ENCODE measurements around the gene FIG4.

DNA sequence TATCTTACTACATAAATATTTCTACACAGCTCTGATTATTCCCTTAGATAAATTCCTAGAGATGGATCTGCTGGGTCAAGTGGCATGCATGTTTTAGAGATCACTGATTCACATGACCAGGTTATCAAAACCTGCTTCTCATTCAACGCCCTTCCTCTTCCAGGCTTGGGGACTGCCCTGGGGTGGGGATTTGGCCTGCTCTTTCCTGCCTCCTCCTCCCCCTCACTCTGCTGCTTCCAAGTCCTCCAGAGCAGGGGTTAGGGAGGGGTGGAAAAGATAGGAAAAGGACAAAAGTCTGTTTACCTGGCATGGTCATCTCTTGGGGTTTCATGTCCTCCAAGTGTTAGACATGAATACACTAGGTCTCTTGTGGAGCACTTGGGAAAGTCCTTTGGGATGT, 181.5 kb downstream of the FIG4 start:
- no peak for TF ChIP-seq CTCF (optimal IDR thresholded peaks at IDR 0.05 in 1 of 3, IDR thresholded peaks at IDR 0.05 in 1 of 3, conservative IDR thresholded peaks at IDR 0.05 in 1 of 3; ENCODE audit: extremely low read depth in 1 of 3, insufficient read depth in 2 of 3, low read length in 3 of 3)
- no peak for TF ChIP-seq EZH2 (IDR thresholded peaks at IDR 0.05; ENCODE audit: low read length)
